GM19328 (cell line): ENCODE data around the gene MAP1LC3B2.

Source experiments
- ATAC-seq: cut with Tn5 transposase; IDR thresholded peaks from one replicate; pipeline ENCODE4 v1.9.1; 2021; ENCODE audit warnings: mild to moderate bottlenecking, moderate library complexity; ENCODE audit not compliant: unreplicated experiment

The MAP1LC3B2 gene

DNA sequence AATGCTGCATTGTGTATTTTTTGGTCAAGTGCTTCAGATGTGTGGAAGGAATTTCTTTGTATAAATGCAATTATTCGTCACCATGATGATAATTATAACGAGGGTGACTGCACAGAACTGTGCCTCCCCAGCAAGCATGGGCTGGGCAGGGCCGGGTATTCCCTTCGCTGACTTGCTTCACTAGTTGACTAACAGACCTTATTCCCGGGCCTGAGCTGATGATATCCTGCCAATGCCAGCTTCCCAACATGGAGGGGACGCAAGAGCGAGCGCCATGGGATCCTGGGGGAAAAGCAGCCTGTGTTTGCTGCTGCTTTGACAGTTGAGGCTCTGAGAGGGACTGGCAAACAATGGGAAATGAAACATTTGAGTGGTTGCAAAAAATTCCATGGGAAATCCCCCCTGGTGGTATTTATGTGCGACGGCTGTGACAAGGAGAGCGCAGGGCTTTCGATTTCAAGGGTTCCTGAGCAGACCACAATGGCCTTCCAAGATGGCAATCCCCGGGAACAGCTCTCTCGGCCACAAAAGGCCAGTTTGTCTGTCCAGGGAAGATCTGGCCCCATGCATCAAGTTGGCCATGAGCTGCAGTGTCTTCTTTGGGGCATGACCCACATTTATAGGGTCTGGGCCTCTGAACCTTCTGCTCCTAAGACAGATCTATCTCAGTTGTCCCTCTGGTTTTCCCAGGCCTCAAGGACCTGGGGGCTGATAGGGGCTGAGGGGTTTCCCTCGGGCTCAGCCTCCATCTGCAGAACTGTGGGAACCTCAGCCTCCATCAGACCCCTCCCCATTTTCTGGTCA lies 21.9 kb upstream of the MAP1LC3B2 start:
- no peak for ATAC-seq

GRCh38 chr12:116538076-116538591 lies 21.0 kb upstream of the MAP1LC3B2 start:
- ATAC-seq, result peak; percentile 56

DNA sequence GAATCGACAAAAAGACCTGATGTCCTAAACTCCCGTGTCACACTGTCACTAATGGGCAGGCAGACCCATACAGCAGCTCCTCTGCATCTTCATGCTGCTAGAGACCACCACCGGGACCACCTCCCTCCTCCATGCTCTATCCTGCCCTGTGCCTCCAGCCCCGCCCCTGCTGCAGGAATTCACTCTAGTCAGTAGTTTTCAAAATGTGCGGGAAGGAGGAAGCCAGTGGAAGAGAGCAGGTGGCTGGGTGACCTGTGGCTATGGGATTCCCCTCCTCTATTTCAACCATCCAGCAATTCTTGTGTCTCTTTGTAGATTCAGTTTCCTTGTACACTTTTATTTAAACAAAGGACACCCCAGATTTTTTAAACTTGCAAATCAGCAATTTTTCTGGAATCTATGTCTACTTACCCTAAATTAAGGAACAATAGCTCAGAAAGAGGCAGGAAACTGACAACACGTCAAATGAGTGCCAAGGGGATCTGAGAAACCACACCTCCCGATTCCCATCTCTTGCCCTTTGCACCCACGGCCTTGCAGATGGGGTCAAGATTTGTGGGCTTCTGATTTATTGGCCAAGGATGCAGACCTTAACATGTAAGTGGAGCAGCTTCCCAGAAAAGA lies 20.4 kb upstream of the MAP1LC3B2 start:
- no peak for ATAC-seq

DNA sequence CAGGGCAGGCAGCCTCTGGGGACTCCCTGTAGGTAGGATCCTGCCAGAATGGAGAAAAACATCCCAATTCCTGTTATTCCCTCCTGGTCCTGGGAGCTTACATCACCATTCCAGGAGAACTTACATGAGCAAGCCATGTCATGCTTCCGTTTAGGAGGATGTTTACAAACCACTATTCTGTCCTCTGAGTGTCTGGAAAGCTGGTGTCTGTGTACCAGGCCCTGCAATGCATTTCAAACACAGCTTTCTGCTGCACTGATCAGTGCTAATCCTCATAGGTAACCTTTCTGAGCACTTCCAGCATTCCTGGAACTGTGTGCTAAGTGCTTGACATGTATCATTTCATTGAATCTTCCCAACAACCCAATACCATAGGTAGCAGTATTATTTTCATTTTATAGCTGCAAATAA lies 19.8 kb upstream of the MAP1LC3B2 start:
- ATAC-seq, result no peak

DNA sequence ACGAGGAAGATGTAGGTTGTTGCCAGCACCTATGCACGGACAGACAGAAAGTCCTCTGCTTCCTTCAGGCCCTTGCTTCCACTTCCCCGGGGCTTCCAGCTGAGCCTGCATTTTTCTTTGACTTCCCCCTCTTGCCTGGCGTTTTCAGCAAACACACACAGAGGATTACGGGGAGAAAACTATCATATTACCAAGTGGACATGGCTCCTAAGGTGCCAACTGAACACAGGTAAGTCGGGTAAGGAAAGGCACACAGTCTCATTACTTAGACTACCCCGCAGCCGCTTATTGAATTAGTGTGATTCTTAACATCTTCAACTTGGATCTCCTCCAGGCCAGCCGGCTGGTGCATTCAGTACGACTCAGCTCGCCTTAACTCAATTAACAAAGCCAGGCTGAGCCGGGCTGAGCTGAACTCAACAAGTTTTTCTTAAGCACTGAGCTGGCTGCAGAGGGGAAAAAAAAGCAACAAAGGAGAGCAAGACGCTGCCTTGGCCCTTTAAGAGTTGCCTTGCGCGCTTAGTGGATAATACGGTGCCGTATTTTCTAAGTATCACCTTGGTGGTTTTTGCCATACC lies 19.2 kb upstream of the MAP1LC3B2 start:
- ATAC-seq, result no peak

GRCh38 chr12:116540622-116541152 lies 18.5 kb upstream of the MAP1LC3B2 start:
- ATAC-seq, result no peak

DNA sequence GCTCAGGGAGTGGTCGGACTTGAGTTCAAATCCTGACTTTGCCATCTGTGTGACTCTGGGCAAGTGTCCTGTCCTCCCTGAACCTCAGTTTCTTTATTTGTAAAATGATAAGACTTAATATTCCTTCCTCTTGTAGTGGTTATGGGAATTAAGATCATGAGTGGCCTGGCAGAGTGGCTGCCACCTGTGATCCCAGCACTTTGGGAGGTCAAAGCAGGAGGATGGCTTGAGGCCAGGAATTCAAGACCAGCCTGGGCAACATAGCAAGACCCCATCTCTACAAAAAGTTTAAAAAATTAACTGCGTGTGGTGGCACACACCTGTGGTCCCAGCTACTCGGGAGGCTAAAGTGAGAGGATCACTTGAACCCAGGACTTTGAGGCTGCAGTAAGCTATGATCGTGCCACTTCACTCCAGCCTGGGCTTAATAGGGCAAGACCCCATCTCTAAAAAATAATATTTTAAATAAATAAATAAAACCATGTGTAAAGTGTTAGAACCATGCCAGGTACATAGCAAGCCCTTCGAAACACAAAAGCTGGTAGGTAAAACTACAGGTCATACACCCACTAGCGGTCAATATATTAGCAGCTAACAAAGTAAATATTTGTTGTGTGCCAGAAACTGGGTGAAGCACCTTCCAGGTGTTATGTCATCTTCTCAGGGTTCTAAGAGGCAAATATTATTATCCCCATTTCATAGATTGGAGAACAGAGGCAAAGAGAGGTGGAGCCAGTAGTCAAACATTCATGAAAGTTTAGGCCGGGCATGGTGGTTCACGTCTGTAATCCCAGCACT lies 17.4 kb upstream of the MAP1LC3B2 start:
- no peak for ATAC-seq

DNA sequence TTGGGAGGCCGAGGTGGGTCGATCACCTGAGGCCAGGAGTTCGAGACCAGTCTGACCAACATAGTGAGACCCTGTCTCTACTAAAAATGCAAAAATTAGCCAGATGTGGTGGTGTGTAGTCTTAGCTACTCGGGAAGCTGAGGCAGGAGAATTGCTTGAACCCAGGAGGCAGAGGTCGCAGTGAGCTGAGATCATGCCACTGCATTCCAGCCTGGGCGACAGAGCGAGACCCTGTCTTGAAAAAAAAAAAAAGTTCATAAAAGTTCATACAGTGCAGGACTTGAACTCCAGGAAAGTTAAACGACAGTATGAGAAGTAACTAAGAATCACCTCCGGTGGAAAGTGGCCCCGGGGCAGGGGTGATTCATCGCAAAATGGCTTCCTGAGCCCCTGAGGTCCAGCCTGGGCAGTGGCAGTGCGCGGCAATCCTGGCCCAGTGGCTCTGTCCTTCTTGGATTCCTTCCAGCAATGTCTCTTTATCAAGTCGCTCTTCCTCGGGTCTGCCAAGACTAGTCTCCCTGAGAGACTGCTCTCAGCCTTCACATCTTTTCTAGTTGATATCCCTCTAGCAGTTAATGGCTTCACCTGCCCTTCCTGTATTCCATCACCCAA lies 16.7 kb upstream of the MAP1LC3B2 start:
- ATAC-seq, result no peak

GRCh38 chr12:116544656-116545055 lies 14.5 kb upstream of the MAP1LC3B2 start:
- ATAC-seq, result no peak

DNA sequence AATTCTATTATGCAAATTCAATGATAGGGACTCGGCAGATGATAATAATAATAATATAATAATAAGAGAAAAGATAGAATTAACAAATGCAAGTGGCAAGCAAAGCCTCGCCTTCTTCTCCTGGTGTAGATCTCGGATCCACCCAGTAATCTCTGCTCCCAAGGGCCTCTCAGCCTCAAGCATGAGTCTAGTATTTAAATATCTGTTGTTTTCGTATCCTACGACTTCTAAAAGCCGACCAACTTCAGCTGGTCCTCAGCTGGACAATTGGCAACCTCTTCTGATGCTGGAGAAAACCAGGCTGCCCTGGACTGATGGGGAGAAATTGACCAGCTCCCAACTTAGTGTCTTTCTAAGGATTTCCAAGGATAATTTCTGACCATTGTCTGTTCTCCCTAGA lies 14.0 kb upstream of the MAP1LC3B2 start:
- ATAC-seq, result no peak

GRCh38 chr12:116545936-116546335 lies 13.2 kb upstream of the MAP1LC3B2 start:
- no peak for ATAC-seq

- ATAC-seq, result no peak
Observed at GRCh38 chr12:116547955-116548501, 11.2 kb upstream of the MAP1LC3B2 start.

GRCh38 chr12:116549993-116550392 lies 9.2 kb upstream of the MAP1LC3B2 start:
- ATAC-seq, result no peak

GRCh38 chr12:116551151-116551550 lies 8.0 kb upstream of the MAP1LC3B2 start:
- no peak for ATAC-seq

DNA sequence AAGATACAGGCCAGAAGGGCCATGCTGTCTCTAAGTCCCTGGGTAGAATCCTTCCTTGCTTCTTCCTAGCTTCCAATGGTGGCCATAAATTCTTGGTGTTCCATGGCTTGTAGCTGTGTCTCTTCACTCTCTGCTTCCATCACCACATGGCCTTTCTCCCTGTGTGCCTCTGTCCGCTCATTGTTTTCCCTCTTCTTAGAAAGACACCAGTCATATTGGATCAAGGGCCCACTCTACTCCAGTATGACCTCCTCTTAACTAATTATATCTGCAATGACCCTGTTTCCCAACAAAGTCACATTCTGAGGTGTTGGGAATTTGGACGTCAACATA lies 7.6 kb upstream of the MAP1LC3B2 start:
- ATAC-seq, result no peak

GRCh38 chr12:116551952-116552772 lies 7.0 kb upstream of the MAP1LC3B2 start:
- ATAC-seq, result no peak

DNA sequence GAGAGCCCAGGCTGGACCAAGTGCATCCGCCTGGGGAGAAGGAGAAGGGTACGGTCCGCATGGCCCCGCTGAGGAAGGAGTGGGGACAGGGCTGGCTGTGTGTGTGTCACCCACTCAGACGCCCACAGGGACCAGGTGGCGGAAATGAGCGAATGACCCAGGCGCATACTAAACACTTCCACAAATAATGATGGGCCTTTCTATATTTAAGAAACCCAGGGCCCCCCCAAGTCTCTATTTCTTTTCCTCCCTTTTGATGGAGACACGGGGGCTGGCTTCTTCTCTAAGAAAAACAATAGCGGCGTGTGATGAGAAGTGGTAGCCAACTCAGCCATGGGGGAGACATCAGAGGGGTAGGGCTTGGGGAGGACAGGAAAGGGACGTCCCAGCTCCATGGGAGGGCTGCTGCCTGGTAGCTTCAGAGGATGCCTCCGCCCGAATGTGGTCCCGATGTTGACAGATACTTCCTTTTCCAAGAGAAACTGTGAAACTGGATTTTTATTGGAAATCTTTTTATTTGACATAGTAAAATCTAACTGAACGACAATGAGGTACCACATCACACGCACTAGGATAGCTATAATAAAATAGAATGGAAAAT lies 6.3 kb upstream of the MAP1LC3B2 start:
- no peak for ATAC-seq

DNA sequence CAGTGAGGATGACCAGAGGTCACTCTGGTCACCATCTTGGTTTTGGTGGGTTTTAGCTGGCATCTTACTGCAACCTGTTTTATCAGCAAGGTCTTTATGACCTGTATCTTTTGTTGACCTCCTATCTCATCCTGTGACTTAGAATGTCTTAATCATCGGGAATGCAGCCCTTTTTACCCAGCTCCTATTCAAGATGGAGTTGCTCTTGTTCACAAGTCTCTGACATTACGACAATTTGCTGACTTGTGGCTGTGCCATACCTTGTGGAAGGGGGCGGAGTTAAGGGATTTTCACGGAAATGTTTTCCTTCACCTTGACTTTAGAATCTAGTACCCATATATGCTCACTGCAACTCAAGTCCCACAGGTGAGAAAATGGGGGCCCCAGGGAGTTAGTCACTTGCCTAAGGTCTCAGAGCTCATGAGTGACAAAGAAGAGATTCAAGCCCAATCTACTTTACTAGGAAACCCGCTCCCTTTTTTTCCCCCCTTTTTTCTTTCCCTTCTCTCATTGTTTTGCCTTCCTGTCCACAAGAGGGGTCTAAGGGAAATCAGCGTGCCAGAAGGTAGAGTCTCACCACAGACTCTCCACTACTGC lies 2.7 kb upstream of the MAP1LC3B2 start:
- ATAC-seq, result no peak
